Neural cell (in vitro differentiated cells): ENCODE results near the gene PPP1R27. TPM values are rescaled to one million over a fixed set of nuclear protein-coding genes. Genes with fewer than 3 reads are reported as not detected.

Source experiments
- H2AFZ ChIP-seq: fragments of 200-600, 300-800 bp; sonication (generic), shearing (Covaris generic); 2 replicates; pipeline ENCODE4 v1.6.0; 2014; ENCODE audit warnings: low read depth, mild to moderate bottlenecking, antibody characterized with exemption, low read length, moderate library complexity
- H3F3A ChIP-seq: fragments of 200-600 bp; shearing (Covaris generic); 2 replicates; pipeline ENCODE4 v1.6.1; 2016; ENCODE audit warnings: mild to moderate bottlenecking, moderate library complexity, mixed read lengths, antibody characterized with exemption, low read length; ENCODE audit not compliant: insufficient read depth, poor library complexity, severe bottlenecking
- H3K27ac ChIP-seq: fragments of 200-600, 300-800 bp; sonication (generic), shearing (Covaris generic); 2 replicates; pipeline ENCODE4 v1.5.1; 2014; ENCODE audit warnings: mild to moderate bottlenecking, low read length, moderate library complexity
- H3K27me3 ChIP-seq: fragments of 300-800, 200-600 bp; sonication (generic), shearing (Covaris generic); 2 replicates; pipeline ENCODE4 v1.6.0; 2014; ENCODE audit warnings: mild to moderate bottlenecking, low read depth, low read length, moderate library complexity; ENCODE audit not compliant: insufficient read depth
- H3K36me3 ChIP-seq: fragments of 300-800, 200-600 bp; sonication (generic), shearing (Covaris generic); 2 replicates; pipeline ENCODE4 v1.5.1; 2014; ENCODE audit warnings: mild to moderate bottlenecking, antibody characterized with exemption, low read length, moderate library complexity; ENCODE audit not compliant: insufficient read depth
- H3K4me2 ChIP-seq: fragments of 300-800, 200-600 bp; sonication (generic), shearing (Covaris generic); 2 replicates; pipeline ENCODE4 v1.6.0; 2014; ENCODE audit warnings: mild to moderate bottlenecking, low read length
- H3K4me3 ChIP-seq: fragments of 300-800, 200-600 bp; sonication (generic), shearing (Covaris generic); 2 replicates; pipeline ENCODE4 v1.5.1; 2014; ENCODE audit warnings: mild to moderate bottlenecking, low read length, moderate library complexity
- H3K79me2 ChIP-seq: fragments of 200-600 bp; shearing (Covaris generic); replicated peaks from 2 replicates; pipeline ENCODE4 v1.6.0; 2014; ENCODE audit warnings: mild to moderate bottlenecking, low read length, moderate library complexity; ENCODE audit not compliant: insufficient read depth
- H3K9ac ChIP-seq: fragments of 300-800, 200-600 bp; sonication (generic), shearing (Covaris generic); 2 replicates; pipeline ENCODE4 v1.6.1; 2016; ENCODE audit warnings: mild to moderate bottlenecking, low read length, mixed read lengths
- H3K9me2 ChIP-seq: fragments of 200-600 bp; shearing (Covaris generic); 2 replicates; pipeline ENCODE4 v1.6.1; 2016; ENCODE audit warnings: mild to moderate bottlenecking, low read length, mixed read lengths; ENCODE audit not compliant: insufficient read depth
- H3K9me3 ChIP-seq: fragments of 200-600, 300-800 bp; sonication (generic), shearing (Covaris generic); 2 replicates; pipeline ENCODE4 v1.6.1; 2016; ENCODE audit warnings: mild to moderate bottlenecking, mixed run types, low read length, moderate library complexity, mixed read lengths
- H4K20me1 ChIP-seq: fragments of 200-600 bp; shearing (Covaris generic); 2 replicates; pipeline ENCODE4 v1.6.1; 2016; ENCODE audit warnings: mild to moderate bottlenecking, mixed run types; ENCODE audit not compliant: insufficient read depth
- EP300 ChIP-seq: fragments of 450-650 bp; conservative IDR thresholded peaks from 2 replicates; pipeline ENCODE4 v1.6.1; 2014; ENCODE audit warnings: antibody characterized with exemption, mild to moderate bottlenecking, moderate library complexity; ENCODE audit not compliant: poor library complexity, severe bottlenecking
- MXI1 ChIP-seq: fragments of 450-650 bp; conservative IDR thresholded peaks from 2 replicates; pipeline ENCODE4 v1.6.1; 2014; ENCODE audit warnings: antibody characterized with exemption, mild to moderate bottlenecking; ENCODE audit not compliant: poor library complexity, severe bottlenecking
- POLR2AphosphoS5 ChIP-seq: IDR thresholded peaks from 2 replicates; pipeline ENCODE4 v1.6.1; 2012
- RAD21 ChIP-seq: fragments of 450-650 bp; conservative IDR thresholded peaks from 2 replicates; pipeline ENCODE4 v1.6.1; 2014; ENCODE audit warnings: antibody characterized with exemption, mild to moderate bottlenecking, moderate library complexity
- REST ChIP-seq: IDR thresholded peaks from 2 replicates; pipeline ENCODE4 v1.6.1; 2012; ENCODE audit warnings: borderline replicate concordance
- SMC3 ChIP-seq: fragments of 450-650 bp; conservative IDR thresholded peaks from 2 replicates; pipeline ENCODE4 v1.6.1; 2014; ENCODE audit warnings: antibody characterized with exemption, mild to moderate bottlenecking, moderate library complexity; ENCODE audit not compliant: poor library complexity
- TAF1 ChIP-seq: IDR thresholded peaks from 2 replicates; pipeline ENCODE4 v1.6.1; 2012; ENCODE audit warnings: low read depth
- polyA plus RNA-seq: library from polyadenylated mRNA; depleted of rRNA; stranded (reverse); fragments of >200 nt; gene quantifications from 2 replicates; pipeline ENCODE4 v1.2.3, GENCODE V29; 2014

PPP1R27 gene
- polyA plus RNA-seq, 1 donor from 2014 or later, result not detected

GRCh38 chr17:81865358-81865732 lies 30.5 kb upstream of the PPP1R27 start:
- Histone ChIP-seq H3K36me3 (no peaks in the 10 kb centered on the region), H3K9me3 (no peaks in the 10 kb centered on the region), H4K20me1 (no peaks in the 10 kb centered on the region), H3K4me3 (no peak overlapping the region), H3K9ac (no peak overlapping the region), H3K27me3 (no peaks in the 10 kb centered on the region), H3K9me2 (no peaks in the 10 kb centered on the region), H3K27ac (no peak overlapping the region), H3K4me2 (no peak overlapping the region), H3F3A (no peaks in the 10 kb centered on the region), H3K79me2 (peaks cover 20% of the 10 kb centered on the region), H2AFZ (no peak overlapping the region)
- TF ChIP-seq MXI1 (no peak), SMC3 (no peak), REST (no peak), TAF1 (no peak), RAD21 (no peak)

- no peaks in the 10 kb centered on the region for H3K9me2 ChIP-seq
- no peak overlapping the region for H2AFZ ChIP-seq
- H3K36me3 ChIP-seq, result no peaks in the 10 kb centered on the region
- H3K27me3 ChIP-seq, result no peaks in the 10 kb centered on the region
- peaks cover 21% of the 10 kb centered on the region for H3K79me2 ChIP-seq
- no peak overlapping the region for H3K27ac ChIP-seq
- H3F3A ChIP-seq, result no peaks in the 10 kb centered on the region
- no peak for TF ChIP-seq SMC3
- TF ChIP-seq RAD21, result no peak
- no peak for TF ChIP-seq POLR2AphosphoS5
- TF ChIP-seq TAF1, result no peak
- TF ChIP-seq MXI1, result no peak
- H3K9me3 ChIP-seq, result no peaks in the 10 kb centered on the region
- H3K4me2 ChIP-seq, result no peak overlapping the region
- H3K9ac ChIP-seq, result no peak overlapping the region
- H4K20me1 ChIP-seq, result no peaks in the 10 kb centered on the region
- H3K4me3 ChIP-seq, result no peak overlapping the region
Observed at GRCh38 chr17:81863833-81864768, 29.3 kb upstream of the PPP1R27 start.

GRCh38 chr17:81863123-81863675 lies 28.3 kb upstream of the PPP1R27 start:
- Histone ChIP-seq H3K79me2 (peaks cover 28% of the 10 kb centered on the region), H4K20me1 (no peaks in the 10 kb centered on the region), H3K4me2 (no peak overlapping the region), H3K9ac (no peak overlapping the region), H3K9me2 (no peaks in the 10 kb centered on the region), H3K36me3 (no peaks in the 10 kb centered on the region), H3K9me3 (no peaks in the 10 kb centered on the region), H3K27ac (no peak overlapping the region), H3F3A (no peaks in the 10 kb centered on the region), H3K27me3 (no peaks in the 10 kb centered on the region), H3K4me3 (no peak overlapping the region), H2AFZ (no peak overlapping the region)
- TF ChIP-seq MXI1 (no peak), EP300 (no peak), POLR2AphosphoS5 (peak; percentile 11)
